ENCODE measurements around the gene ZNF699.
"Not testable (repeated sequence)": the region's sequence is repeated elsewhere in the genome, so short reads cannot be mapped to it uniquely, and the experiment has no call there.

The ZNF699 gene

DNA sequence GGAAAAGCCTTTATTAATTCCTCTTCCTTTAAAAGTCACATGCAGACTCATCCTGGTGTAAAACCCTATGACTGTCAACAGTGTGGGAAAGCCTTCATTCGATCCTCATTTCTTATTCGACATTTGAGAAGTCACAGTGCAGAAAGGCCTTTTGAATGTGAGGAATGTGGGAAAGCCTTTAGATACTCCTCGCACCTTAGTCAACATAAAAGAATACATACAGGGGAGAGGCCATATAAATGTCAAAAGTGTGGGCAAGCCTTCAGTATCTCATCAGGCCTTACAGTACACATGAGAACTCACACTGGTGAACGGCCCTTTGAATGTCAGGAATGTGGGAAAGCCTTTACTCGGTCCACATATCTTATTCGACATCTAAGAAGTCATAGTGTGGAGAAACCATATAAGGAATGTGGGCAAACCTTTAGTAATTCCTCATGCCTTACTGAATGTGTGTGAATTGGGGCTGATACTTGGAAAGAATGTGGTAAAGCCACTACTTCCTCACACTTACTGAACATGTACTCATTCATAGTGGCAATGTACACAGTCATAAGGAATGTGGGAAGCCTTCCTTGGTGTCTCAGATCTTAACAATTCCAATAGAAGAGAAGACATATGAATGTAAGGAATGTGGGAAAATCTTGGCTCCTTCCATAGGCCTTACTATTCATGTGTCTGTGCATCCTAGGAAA, 33.1 kb upstream of the ZNF699 start:
- no peak for DNase-seq (ENCODE audit: low read depth)
- no peak overlapping the region for H3K4me3 ChIP-seq (ENCODE audit: low read depth, low read length)
- TF ChIP-seq, protein P1, sequence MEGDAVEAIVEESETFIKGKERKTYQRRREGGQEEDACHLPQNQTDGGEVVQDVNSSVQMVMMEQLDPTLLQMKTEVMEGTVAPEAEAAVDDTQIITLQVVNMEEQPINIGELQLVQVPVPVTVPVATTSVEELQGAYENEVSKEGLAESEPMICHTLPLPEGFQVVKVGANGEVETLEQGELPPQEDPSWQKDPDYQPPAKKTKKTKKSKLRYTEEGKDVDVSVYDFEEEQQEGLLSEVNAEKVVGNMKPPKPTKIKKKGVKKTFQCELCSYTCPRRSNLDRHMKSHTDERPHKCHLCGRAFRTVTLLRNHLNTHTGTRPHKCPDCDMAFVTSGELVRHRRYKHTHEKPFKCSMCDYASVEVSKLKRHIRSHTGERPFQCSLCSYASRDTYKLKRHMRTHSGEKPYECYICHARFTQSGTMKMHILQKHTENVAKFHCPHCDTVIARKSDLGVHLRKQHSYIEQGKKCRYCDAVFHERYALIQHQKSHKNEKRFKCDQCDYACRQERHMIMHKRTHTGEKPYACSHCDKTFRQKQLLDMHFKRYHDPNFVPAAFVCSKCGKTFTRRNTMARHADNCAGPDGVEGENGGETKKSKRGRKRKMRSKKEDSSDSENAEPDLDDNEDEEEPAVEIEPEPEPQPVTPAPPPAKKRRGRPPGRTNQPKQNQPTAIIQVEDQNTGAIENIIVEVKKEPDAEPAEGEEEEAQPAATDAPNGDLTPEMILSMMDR (IDR thresholded peaks at IDR 0.05; ENCODE audit: insufficient read depth, low read depth, low read length, missing control alignments), result no peak

DNA sequence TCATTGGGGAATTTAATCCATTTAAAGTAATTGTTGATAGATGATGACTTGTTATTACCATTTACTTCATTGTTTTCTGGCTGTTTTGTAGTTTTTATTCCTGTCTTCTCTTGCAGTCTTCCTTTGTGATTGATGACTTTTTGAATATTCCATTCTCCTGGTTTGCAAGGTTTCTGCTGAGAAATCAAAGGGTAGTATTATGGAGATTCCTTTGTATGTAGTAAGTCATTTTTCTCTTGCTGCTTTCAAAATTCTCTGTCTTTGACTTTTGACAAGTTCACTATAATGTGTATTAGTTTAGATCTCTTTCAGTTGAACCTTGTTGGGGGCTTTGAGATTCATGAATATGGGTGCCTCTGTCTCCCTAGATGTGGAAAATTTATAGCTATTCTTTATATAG, 20.4 kb upstream of the ZNF699 start:
- H3K4me3 ChIP-seq (ENCODE audit: low read depth, low read length), result no peak overlapping the region
- no peak for DNase-seq (ENCODE audit: low read depth)
- TF ChIP-seq, protein P1 (IDR thresholded peaks at IDR 0.05; ENCODE audit: insufficient read depth, low read depth, low read length, missing control alignments), result no peak

DNA sequence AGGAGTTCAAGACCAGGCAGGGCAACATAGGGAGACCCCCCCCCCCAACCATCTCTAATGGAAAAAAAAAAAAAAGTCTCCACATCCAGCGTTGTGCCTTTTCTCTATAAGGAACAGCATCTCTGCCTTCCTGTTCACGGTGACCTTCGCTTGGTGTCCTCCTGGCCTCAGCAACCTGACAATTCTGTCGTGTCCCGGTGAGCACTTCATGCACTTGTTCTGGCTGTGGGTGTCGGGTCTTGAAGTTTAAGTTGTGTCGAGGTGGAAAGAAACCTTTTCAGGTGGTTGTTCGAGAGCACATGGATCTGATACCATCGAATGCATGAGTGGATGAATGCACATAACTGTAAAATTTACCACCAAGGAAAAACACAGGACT, 14.9 kb upstream of the ZNF699 start:
- no peak for DNase-seq (ENCODE audit: low read depth)
- H3K4me3 ChIP-seq (ENCODE audit: low read depth, low read length), result peak overlapping the region; percentile 68
- TF ChIP-seq, protein P1 (IDR thresholded peaks at IDR 0.05; ENCODE audit: insufficient read depth, low read depth, low read length, missing control alignments), result no peak

DNA sequence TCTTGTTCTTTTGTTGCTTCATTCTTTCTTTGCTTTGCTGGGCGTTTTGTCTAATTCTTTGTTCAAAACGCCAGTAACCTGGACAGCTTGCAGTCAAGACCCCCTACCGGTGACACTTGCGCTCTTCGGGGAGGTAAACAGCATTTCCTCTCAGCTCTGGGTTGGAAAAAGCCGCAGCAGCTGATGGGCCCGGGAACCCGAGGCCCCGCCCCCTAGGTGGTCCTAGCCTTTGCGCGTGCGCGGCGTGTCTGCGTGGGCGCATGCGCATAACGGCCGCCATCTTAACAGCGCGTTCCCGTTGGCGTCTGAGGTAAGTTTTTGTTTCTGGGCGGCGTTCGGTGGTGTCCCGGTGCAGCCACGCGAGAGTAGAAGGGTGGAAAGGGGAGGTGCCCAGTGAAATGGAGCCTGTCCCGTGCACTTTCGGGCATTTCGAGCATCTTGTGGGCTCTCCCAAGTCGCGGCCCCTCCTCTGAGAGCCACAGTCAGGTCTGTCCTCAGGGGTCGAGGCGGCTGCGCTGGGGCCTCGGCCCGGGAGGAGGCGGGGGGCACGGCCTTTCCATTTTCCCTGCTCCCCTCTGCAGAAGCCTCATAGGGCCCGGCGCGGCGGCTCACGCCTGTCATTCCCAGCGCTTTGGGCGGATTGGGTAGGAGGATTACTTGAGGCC, 14.4 kb upstream of the ZNF699 start, which contains the start of gene ZNF559:
Gene ZNF559, plus strand, starts transcription at position 261 of the 665 bp plus-strand sequence. CDS start 14,371 bp downstream, outside the sequence.
- peak within 1 kb of the TSS; percentile 68 for H3K4me3 ChIP-seq (ENCODE audit: low read depth, low read length)
- DNase-seq (ENCODE audit: low read depth), result peak; percentile 97
- TF ChIP-seq, protein P1 (IDR thresholded peaks at IDR 0.05; ENCODE audit: insufficient read depth, low read depth, low read length, missing control alignments), result peak; percentile 31

DNA sequence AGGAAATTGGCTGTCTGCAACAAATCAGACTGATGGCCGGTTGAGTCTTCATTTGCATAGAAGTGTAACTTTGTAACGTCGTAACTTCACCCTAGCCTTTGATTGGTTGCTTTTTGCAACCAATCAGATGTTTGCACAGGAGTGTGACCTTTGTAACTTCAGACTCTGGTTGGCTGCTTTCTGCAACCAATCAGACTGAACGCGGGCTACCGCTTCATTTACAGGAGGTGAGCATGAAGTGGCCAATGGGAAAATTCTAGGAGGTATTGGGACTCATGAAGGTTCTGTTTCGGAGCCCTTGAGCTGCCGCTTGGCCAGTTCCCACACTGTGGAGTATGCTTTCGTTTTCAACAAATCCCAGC, 13.9 kb upstream of the ZNF699 start:
- peak overlapping the region; percentile 68 for H3K4me3 ChIP-seq (ENCODE audit: low read depth, low read length)
- peak; percentile 85 for DNase-seq (ENCODE audit: low read depth)
- TF ChIP-seq, protein P1 (IDR thresholded peaks at IDR 0.05; ENCODE audit: insufficient read depth, low read depth, low read length, missing control alignments), result no peak

DNA sequence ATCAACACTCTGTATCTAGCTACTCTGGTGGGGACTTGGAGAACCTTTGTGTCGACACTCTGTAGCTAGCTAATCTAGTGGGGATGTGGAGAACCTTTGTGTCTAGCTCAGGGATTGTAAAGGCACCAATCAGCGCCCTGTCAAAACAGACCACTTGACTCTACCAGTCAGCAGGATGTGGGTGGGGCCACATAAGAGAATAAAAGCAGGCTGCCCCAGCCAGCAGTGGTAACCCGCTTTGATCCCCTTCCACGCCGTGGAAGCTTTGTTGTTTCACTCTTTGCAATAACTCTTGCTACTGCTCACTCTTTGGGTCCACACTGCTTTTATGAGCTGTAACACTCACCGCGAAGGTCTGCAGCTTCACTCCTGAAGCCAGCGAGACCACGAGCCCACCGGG, 12.6 kb upstream of the ZNF699 start:
- not testable (repeated sequence) for H3K4me3 ChIP-seq (ENCODE audit: low read depth, low read length); DNase-seq (ENCODE audit: low read depth)

DNA sequence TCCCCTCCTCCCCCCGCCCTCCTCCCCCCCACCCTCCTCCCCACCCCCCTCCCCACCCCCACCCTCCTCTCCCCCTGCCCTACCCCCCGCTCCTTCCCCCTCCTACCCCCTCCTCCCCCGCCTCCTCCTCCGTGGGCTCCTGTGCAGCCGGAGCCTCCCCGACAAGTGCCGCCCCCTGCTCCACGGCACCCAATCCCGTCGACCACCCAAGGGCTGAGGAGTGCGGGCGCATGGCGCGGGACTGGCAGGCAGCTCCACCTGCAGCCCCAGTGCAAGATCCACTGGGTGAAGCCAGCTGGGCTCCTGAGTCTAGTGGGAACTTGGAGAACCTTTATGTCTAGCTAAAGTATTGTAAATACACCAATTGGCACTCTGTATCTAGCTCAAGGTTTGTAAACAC, 12.1 kb upstream of the ZNF699 start:
- DNase-seq (ENCODE audit: low read depth); H3K4me3 ChIP-seq (ENCODE audit: low read depth, low read length): not testable (repeated sequence)

DNA sequence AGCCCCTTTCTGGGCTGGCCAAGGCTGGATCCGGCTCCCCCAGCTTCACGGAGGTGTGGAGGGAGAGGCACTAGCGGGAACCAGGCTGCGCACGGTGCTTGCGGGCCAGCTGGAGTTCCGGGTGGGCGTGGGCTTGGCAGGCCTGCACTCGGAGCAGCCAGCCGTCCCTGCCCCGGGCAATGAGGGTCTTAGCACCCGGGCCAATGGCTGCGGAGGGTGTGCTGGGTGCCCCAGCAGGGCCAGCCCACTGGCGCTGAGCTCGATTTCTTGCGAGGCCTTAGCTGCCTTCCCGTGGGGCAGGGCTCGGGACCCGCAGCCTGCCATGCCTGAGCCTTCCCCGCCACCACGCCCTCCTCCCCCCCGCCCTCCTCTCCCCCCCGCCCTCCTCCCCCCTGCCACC, 11.7 kb upstream of the ZNF699 start:
- DNase-seq (ENCODE audit: low read depth), result no peak
- no peak overlapping the region for H3K4me3 ChIP-seq (ENCODE audit: low read depth, low read length)
- TF ChIP-seq, protein P1 (IDR thresholded peaks at IDR 0.05; ENCODE audit: insufficient read depth, low read depth, low read length, missing control alignments), result no peak
